K562 (cell line): ENCODE data around the gene HPSE2. TPM values are rescaled to one million over a fixed set of nuclear protein-coding genes. Genes with fewer than 3 reads are reported as not detected.

Experiments used
- EP300 ChIP-seq: IDR thresholded peaks from 2 replicates; pipeline ENCODE4 v1.6.1; 2012; ENCODE audit warnings: low read length, improper control_type of control experiment
- ETV5 ChIP-seq: sonication (generic); formaldehyde crosslinking; IDR thresholded peaks from 2 replicates; pipeline ENCODE4 v1.4.0; 2020; ENCODE audit warnings: low read depth, mild to moderate bottlenecking, missing genetic modification reagents
- FIP1L1 ChIP-seq: fragments of 200-400 bp; formaldehyde crosslinking; IDR thresholded peaks from 2 replicates; pipeline ENCODE4 v1.6.1; 2018; ENCODE audit warnings: mild to moderate bottlenecking, low read depth, low read length; ENCODE audit not compliant: poor library complexity, severe bottlenecking
- GATAD2B ChIP-seq: fragments of 450-650 bp; IDR thresholded peaks from 2 replicates; pipeline ENCODE4 v1.6.1; 2017; ENCODE audit warnings: mild to moderate bottlenecking, borderline replicate concordance
- HDAC8 ChIP-seq: fragments of 450-650 bp; IDR thresholded peaks from 2 replicates; pipeline ENCODE4 v1.6.1; 2016; ENCODE audit warnings: mild to moderate bottlenecking, missing genetic modification characterization, moderate library complexity, missing compliant biosample characterization
- HNRNPH1 ChIP-seq: fragments of 200-400 bp; formaldehyde crosslinking; optimal IDR thresholded peaks from 2 replicates; pipeline ENCODE3; 2017; ENCODE audit warnings: low read depth, mild to moderate bottlenecking, low read length, moderate library complexity
- JUND ChIP-seq, 2 experiments: IDR thresholded peaks; 2 replicates in 1 of 2; 3 replicates in 1 of 2; pipeline ENCODE4 v1.6.1; 2011; ENCODE audit warnings: borderline replicate concordance in 2 of 2, low read depth in 2 of 2, low read length in 2 of 2, improper control_type of control experiment in 1 of 2, missing biosample characterization in 1 of 2, missing genetic modification characterization in 1 of 2, missing genetic modification reagents in 1 of 2
- KLF10 ChIP-seq: fragments of 250-450 bp; sonication (Bioruptor Pico); IDR thresholded peaks from 2 replicates; pipeline ENCODE4 v1.6.1; 2021; ENCODE audit warnings: matching md5 sums
- MAFK ChIP-seq: IDR thresholded peaks from 2 replicates; pipeline ENCODE4 v1.6.1; 2011; ENCODE audit warnings: low read length, improper control_type of control experiment
- NR2C1 ChIP-seq, 2 experiments: fragments of 450-650 bp; IDR thresholded peaks; 2 replicates each; pipeline ENCODE4 v1.6.1; 2017; ENCODE audit warnings: mild to moderate bottlenecking in 2 of 2, antibody characterized with exemption in 1 of 2, inconsistent platforms in 1 of 2, missing compliant biosample characterization in 1 of 2, missing genetic modification characterization in 1 of 2
- OTX1 ChIP-seq: fragments of 450-650 bp; formaldehyde crosslinking; IDR thresholded peaks from 2 replicates; pipeline ENCODE4 v1.4.0; 2022; ENCODE audit warnings: mild to moderate bottlenecking
- RBM15 ChIP-seq: fragments of 200-400 bp; formaldehyde crosslinking; IDR thresholded peaks from 2 replicates; pipeline ENCODE4 v1.6.1; 2018; ENCODE audit warnings: mild to moderate bottlenecking, low read length, moderate library complexity; ENCODE audit not compliant: insufficient read depth
- RNF2 ChIP-seq: sonication (generic); IDR thresholded peaks from 2 replicates; pipeline ENCODE4 v1.6.1; 2016
- SMARCA5 ChIP-seq: fragments of 450-650 bp; IDR thresholded peaks from 2 replicates; pipeline ENCODE4 v1.6.1; 2016
- TAF9B ChIP-seq: fragments of 450-650 bp; IDR thresholded peaks from 2 replicates; pipeline ENCODE4 v1.6.1; 2018; ENCODE audit warnings: mild to moderate bottlenecking; ENCODE audit not compliant: partially characterized antibody
- TCF7 ChIP-seq: sonication (generic); IDR thresholded peaks from 2 replicates; pipeline ENCODE4 v1.6.1; 2016; ENCODE audit warnings: antibody characterized with exemption, borderline replicate concordance
- TCFL5 ChIP-seq: fragments of 250-450 bp; sonication (Bioruptor Pico); conservative IDR thresholded peaks from 2 replicates; pipeline ENCODE4 v1.6.1; 2021; ENCODE audit warnings: mild to moderate bottlenecking, moderate library complexity, matching md5 sums
- ZNF3 ChIP-seq: fragments of 250-450 bp; sonication (Bioruptor Pico); IDR thresholded peaks from 2 replicates; pipeline ENCODE4 v1.5.0; 2021; ENCODE audit warnings: mild to moderate bottlenecking, moderate library complexity
- ZNF311 ChIP-seq: fragments of 250-450 bp; sonication (Bioruptor Pico); IDR thresholded peaks from 2 replicates; pipeline ENCODE4 v1.4.0; 2020; ENCODE audit warnings: mild to moderate bottlenecking, moderate library complexity
- polyA plus RNA-seq, 8 experiments: library from polyadenylated mRNA; depleted of rRNA in 4 of 8; stranded (reverse) in 5 of 8; unstranded in 3 of 8; fragments of >200 nt; fragmentation: Nextera tagmentation in 2 of 8; fragmentation: Illumina TruSeq in 1 of 8; extraction: Ambion mirVana in 2 of 8; extraction: Trizol in 1 of 8; gene quantifications; 2 replicates each; pipeline versions ENCODE4 v1.2.1 to v1.2.3, GENCODE V29; 2011 to 2014; ENCODE audit warnings: inconsistent platforms in 1 of 8, missing spikeins in 1 of 8
- total RNA-seq, 7 experiments: library from RNA; depleted of rRNA in 6 of 7; stranded (reverse); fragments of >200 nt in 6 of 7; fragmentation: Illumina TruSeq in 2 of 7; extraction: Trizol in 2 of 7; gene quantifications; 2 replicates each; pipeline versions ENCODE4 v1.2.1 to v1.2.3, GENCODE V29; 2011 to 2021; ENCODE audit warnings: low replicate concordance in 1 of 7
- TF ChIP-seq, protein P1 (sequence below): sonication (generic); formaldehyde crosslinking; IDR thresholded peaks from 2 replicates; pipeline ENCODE4 v1.8.0; 2022; ENCODE audit warnings: missing genetic modification reagents, mild to moderate bottlenecking, borderline replicate concordance
- TF ChIP-seq, protein P2 (sequence below): fragments of 250-450 bp; sonication (Bioruptor Pico); IDR thresholded peaks from 2 replicates; pipeline ENCODE4 v1.8.0; 2022; ENCODE audit warnings: moderate library complexity, mild to moderate bottlenecking, inconsistent platforms
- TF ChIP-seq, protein P3 (sequence below), 3 experiments: fragments of 200-800 bp in 1 of 3; fragments of 250-450 bp in 1 of 3; fragments of 450-650 bp in 1 of 3; sonication (Bioruptor Pico) in 1 of 3; sonication (Bioruptor generic) in 1 of 3; formaldehyde crosslinking in 1 of 3; IDR thresholded peaks; 2 replicates each; pipeline versions ENCODE4 v1.6.1 to v1.8.0; 2016 to 2022; ENCODE audit warnings: mild to moderate bottlenecking in 2 of 3, missing genetic modification characterization in 2 of 3, missing compliant biosample characterization in 1 of 3, moderate library complexity in 1 of 3

HPSE2 gene
- total and polyA plus RNA-seq, 9 of the 15 experiments (the other 6 are each of a cell fraction or from before 2014, with no cell fraction given): 0.03 to 0.10 (median 0.04) TPM; not detected in 2

DNA sequence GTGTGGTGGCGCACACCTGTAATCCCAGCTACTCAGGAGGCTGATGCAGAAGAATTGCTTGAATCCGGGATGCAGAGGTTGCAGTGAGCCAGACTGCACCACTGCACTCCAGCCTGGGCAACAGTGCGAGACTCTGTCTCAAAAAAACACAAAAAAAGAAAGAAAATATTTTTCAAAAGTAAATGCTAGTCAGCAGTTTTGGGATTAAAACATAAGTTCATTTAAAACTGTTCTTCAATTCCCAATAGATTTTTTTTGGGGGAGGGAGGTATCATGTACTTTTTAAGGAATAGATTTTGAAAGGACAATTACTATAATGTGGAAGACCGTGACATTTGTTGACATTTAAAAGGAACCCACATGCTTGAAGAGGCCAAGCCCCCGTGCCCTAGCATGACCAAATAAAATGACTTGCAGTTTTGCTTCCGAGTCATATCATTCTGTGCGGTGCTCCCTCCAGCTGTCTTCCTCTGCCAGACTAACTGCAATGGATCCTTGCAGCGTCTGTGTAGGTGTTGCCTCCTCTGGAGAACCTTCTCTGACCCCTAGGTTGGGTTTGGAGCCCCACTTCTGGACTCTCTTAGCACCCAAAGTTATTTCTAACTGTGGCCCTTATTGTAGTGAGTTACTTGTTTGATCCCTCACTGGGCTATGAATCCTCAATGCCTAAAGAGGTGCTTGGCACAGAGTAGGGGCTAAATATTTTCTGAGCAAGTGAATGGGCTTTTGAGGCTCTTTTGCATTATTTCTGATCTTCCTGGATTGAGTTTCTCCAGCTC is 771.5 kb downstream of the HPSE2 start (continued):
- TF ChIP-seq ZNF3 (CRISPR knock-in tag) (no peak), RBM15 (no peak), FIP1L1 (no peak), JUND (IDR thresholded peaks at IDR 0.05; ENCODE audit: borderline replicate concordance, low read depth, low read length) (peak; percentile 54; the same call in 1 of the 2 replicates), JUND (tag; IDR thresholded peaks at IDR 0.05; ENCODE audit: borderline replicate concordance, low read depth, low read length) (peak; percentile 50; the same call in 1 of the 3 replicates), KLF10 (CRISPR knock-in tag) (no peak), TCFL5 (CRISPR knock-in tag) (no peak), HDAC8 (tag) (no peak), NR2C1 (IDR thresholded peaks at IDR 0.05) (peak; percentile 69), NR2C1 (tag; IDR thresholded peaks at IDR 0.05) (peak; percentile 61), HNRNPH1 (no peak), ETV5 (CRISPR knock-in tag) (no peak), ZNF311 (CRISPR knock-in tag) (no peak), MAFK (peak; percentile 71; the same call in 1 of the 2 replicates), TAF9B (peak; percentile 78), EP300 (peak; percentile 52; the same call in 1 of the 2 replicates), SMARCA5 (no peak), TCF7 (no peak), RNF2 (no peak), GATAD2B (no peak), OTX1 (no peak)
- TF ChIP-seq, protein P1, sequence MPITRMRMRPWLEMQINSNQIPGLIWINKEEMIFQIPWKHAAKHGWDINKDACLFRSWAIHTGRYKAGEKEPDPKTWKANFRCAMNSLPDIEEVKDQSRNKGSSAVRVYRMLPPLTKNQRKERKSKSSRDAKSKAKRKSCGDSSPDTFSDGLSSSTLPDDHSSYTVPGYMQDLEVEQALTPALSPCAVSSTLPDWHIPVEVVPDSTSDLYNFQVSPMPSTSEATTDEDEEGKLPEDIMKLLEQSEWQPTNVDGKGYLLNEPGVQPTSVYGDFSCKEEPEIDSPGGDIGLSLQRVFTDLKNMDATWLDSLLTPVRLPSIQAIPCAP (CRISPR knock-in tag): no peak
- TF ChIP-seq, protein P2, sequence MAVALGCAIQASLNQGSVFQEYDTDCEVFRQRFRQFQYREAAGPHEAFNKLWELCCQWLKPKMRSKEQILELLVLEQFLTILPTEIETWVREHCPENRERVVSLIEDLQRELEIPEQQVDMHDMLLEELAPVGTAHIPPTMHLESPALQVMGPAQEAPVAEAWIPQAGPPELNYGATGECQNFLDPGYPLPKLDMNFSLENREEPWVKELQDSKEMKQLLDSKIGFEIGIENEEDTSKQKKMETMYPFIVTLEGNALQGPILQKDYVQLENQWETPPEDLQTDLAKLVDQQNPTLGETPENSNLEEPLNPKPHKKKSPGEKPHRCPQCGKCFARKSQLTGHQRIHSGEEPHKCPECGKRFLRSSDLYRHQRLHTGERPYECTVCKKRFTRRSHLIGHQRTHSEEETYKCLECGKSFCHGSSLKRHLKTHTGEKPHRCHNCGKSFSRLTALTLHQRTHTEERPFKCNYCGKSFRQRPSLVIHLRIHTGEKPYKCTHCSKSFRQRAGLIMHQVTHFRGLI (CRISPR knock-in tag): no peak
- TF ChIP-seq, protein P3, sequence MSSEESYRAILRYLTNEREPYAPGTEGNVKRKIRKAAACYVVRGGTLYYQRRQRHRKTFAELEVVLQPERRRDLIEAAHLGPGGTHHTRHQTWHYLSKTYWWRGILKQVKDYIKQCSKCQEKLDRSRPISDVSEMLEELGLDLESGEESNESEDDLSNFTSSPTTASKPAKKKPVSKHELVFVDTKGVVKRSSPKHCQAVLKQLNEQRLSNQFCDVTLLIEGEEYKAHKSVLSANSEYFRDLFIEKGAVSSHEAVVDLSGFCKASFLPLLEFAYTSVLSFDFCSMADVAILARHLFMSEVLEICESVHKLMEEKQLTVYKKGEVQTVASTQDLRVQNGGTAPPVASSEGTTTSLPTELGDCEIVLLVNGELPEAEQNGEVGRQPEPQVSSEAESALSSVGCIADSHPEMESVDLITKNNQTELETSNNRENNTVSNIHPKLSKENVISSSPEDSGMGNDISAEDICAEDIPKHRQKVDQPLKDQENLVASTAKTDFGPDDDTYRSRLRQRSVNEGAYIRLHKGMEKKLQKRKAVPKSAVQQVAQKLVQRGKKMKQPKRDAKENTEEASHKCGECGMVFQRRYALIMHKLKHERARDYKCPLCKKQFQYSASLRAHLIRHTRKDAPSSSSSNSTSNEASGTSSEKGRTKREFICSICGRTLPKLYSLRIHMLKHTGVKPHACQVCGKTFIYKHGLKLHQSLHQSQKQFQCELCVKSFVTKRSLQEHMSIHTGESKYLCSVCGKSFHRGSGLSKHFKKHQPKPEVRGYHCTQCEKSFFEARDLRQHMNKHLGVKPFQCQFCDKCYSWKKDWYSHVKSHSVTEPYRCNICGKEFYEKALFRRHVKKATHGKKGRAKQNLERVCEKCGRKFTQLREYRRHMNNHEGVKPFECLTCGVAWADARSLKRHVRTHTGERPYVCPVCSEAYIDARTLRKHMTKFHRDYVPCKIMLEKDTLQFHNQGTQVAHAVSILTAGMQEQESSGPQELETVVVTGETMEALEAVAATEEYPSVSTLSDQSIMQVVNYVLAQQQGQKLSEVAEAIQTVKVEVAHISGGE (CRISPR knock-in tag; IDR thresholded peaks at IDR 0.05): peak in 1 of 3 experiments; percentile 2; a peak in 1 of 6 replicates
